GM19025 (cell line): ENCODE measurements around the gene SMG1.

Source experiments
- ATAC-seq: cut with Tn5 transposase; IDR thresholded peaks from one replicate; pipeline ENCODE4 v1.9.1; 2021; ENCODE audit warnings: mild to moderate bottlenecking, low read depth, moderate library complexity; ENCODE audit not compliant: unreplicated experiment

SMG1 gene

DNA sequence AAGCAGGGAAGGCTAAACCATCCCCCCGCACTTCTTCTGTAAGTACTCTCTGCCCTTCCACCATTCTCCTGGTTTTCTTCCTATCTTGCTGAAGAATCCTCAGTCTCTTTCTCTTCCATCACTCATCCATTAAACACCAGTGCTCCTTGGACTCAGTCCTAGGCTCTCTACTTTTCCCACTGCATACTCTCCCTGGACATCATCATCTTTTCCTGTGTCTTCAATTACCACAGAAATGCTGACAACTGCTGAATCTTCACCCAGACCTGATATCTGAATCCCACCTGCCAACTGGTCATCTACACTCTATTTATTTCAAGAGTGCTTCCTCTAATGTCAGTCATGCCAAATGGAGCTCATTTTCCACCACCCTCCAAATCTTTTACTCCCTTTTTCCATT lies 71.0 kb downstream of the SMG1 start:
- no peak for ATAC-seq

DNA sequence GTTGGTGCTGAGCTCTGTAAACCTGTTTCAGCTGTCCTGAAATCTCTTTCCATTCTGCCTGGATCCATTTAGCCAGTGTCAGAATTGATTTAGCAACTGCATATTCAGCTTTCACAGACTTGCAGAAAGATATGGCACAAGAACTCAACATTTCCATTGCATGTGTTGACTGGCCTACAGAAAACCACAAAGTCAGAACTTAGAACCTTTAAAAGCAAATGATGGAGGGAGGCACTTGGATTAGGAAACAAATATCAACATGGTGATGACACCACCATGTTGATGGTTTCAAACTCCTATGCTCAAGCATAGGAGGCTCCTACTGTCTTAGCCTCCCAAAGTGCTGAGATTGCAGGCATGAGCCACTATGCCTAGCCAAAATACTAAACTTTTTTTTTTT lies 72.5 kb downstream of the SMG1 start:
- no peak for ATAC-seq

DNA sequence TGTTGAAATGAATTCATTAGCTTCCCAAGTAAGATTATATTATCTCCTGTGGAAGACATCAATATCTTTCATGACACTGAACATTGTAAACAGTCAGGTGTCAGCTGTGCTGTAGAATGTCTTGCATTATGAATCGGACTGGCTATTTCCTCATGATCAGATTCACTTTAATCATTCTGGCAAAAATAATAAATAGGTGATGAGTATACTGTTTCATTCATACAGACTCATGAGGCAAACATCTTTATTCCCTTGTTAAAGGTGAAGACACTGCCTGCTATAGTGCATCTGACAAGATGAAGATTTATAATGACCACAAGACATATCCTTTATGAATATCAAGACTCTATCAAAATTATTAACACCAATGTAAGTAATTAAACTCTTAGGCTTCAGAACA lies 73.6 kb downstream of the SMG1 start:
- no peak for ATAC-seq

DNA sequence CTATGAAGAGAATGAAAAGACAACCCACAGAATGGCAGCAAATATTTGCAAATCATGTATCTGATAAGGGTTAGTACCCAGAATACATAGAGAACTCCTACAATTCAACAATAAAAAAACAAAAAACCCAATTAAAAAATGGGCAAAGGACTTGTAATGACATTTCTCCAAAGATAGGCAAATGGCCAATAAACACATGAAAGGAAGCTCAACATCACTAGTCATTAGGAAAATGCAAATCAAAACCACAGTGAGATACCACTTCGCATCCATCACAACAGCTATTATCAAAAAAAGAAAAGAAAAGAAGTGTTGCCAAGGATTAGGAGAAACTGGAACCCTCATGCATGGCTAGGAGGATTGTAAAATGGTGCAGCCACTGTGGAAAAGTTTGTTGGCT lies 79.8 kb downstream of the SMG1 start:
- no peak for ATAC-seq

DNA sequence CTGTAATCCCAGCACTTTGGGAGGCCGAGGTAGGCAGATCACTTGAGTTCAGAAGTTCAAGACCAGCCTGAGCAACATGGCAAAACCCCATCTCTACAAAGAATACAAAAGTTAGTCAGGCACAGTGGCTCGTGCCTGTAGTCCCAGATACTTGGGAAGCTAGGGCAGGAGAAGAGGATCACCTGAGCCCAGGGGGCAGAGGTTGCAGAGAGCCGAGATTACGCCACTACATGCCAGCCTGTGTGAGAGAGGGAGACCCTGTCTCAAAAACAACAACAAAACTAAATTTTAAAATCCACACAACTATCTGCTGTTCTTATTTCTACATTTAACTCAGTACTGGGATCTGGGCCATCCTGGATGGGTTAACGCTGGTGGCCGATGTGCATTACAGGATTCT lies 83.6 kb downstream of the SMG1 start:
- no peak for ATAC-seq

DNA sequence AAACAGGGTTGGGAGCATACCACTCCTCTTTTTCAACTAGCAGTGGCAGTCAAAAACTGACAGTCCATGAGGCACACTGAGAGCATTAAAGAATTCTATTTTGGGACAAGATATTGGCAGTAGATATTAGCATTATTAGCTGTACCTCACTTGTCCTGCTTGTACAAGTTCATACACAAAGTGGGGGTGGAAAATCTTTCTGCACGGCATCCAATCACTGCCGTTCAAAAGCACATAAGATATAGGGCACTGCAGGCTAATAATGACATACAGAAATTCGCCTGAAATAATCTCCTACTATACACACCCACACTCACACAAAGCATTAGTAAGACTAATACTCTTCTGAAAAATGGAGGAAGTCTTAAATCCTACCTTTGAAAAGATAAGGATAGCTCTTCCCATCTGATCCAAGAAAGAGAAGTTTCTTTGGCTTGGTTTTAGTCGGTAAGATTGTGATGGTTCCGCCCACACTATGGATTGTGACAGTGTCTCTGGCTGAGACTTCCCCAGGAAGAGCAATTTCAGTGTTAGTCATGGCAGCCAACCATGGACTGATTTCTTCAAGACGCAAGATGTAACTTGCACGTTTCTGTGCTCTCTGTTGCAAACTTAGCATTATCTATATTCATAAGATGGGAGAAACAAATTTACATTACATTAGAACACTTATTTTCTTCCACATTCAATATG lies 84.2 kb downstream of the SMG1 start:
- no peak for ATAC-seq

DNA sequence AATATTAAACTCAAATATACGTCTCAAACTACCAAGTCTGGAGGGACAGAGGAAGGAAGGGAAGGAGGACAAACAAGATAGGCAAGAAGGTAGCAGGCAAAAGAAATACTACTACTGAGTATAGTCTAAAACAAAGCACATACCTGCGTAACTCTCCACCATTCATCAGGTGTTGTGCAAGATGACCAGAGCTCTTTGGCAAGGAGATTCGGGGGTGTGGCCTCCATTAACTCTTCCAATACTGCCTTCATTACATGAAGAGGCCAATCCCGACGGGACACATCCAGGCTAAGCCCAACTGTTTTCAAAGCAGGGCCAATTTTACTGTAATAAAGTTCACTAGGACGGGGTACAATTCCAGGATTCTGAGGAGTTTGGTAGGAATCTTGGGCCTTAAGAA lies 86.7 kb downstream of the SMG1 start:
- ATAC-seq: no peak

DNA sequence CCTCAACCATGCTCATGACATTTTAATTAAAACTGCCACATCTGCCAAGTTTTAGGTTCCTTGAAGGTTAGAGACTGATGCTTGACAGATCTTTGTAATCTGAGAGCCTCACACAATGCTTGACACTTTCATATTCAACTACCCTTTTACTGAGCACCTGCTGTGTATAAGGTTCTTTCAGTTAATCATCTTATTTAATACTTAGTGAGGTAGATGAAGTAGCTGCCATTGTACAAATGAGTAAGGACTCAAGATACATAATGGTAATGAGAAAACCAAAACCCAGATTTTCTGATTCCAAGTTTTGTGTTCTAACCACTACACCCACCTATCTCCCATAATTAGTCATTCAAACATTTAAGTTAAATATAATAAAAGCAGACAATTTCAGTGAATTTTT lies 89.5 kb downstream of the SMG1 start:
- ATAC-seq: no peak

DNA sequence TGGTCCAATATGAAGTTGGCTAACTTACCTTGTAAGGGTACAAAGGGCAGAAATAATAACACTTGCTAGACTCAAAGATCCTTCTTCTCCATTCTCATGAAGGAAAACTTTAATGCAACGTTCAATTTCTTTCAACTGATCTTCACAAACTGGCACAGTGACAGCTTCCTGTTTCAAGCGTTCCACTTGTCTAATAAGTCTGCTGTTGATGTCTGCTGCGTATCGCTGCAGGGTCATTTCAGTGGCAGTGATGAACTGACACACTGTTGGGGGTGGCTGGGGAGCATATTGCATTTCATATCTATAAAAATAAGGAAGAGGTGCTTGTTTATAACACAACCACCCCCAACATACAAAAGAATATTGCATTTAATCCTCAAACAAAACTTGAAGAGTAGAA lies 91.3 kb downstream of the SMG1 start:
- ATAC-seq: no peak

DNA sequence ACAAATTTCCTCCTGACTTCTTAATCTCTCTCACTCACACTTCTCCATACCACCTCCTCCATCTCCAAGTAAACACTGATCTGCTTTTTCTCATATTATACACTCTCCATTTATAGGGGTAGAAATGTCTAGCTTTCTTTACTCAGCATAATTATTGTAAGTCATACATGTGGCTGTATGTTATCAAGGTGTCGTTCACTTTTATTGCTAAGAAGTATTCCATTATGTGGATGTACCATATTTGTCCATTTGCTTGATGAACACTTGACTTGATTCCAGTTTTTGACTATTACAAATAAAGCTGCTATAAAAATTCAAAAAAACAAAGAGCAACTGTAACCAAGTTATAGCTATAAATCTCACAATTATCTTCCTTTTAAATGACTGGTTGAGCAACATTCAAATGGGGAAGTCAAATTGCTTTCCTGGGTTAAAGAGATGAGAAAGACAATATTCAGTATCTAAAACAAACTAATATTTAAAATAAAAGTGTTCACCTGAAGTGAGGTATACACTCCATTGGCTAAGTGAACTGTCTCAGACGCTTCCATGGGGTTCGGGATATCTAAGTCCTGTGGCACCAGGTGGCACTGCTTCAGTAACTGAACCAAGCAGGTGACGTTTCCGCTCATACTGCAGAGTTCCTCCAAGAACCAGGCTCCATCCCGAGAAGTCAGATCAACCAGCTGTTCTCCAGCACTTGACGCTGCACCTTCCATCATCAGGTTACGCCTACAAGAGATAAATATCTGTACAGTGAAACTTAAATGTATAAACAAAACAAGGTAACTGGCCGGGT lies 92.3 kb downstream of the SMG1 start:
- ATAC-seq: no peak

DNA sequence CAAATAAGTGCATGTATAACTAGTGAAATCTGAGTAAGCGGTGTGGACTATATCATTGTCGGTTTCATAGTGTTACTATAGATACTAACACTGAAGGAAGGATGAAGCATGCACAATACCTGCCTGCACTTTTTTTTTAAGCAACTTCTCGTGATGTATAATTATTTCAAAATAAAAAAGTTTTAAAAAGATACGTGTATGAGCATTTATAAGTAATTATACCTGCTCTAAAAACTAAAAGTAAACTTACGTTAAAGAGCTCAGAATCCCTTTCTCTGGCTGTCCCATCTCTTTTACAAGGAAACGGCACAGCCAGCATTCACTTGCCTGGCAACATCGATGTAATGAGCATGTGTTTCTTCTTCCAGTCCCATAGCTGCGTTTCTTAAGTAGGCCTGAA lies 93.6 kb downstream of the SMG1 start:
- ATAC-seq: no peak

DNA sequence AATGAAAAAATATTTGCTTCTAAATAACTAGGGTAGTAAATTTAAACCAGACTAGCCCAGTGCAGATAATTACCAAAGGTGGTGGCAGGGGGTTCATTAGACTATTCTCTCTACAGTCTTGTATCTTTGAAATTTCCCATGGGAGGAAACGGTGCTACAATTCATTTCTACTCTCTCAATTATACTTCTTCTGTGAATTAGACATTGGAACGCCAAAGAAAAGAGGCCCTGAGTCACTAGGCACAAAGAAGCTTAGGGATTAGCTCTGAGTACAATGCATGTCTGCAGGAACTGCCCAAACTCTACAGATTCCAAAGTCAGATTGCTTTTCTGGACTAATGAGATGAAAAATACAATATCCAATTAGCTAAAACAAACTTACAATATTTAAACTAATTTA lies 94.2 kb downstream of the SMG1 start:
- ATAC-seq: no peak

DNA sequence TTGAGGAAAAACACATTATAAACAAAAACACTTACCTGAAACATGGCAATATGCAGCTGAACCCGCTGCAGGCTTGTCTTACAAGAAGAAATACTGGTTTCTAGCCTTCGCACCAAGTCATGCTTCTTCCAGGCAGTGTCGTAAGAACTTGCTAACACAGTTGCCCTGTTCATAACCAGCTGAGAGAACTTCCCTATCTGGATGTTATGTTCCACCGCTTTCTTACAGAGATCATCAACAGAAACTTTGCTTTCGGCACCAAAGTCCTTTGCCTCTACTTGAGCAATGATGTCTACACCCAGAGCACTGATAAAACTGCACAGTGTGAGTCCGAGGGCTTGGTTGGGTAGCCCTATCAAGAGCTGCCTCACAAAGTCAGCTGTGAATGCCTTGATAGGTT lies 97.0 kb downstream of the SMG1 start:
- no peak for ATAC-seq

DNA sequence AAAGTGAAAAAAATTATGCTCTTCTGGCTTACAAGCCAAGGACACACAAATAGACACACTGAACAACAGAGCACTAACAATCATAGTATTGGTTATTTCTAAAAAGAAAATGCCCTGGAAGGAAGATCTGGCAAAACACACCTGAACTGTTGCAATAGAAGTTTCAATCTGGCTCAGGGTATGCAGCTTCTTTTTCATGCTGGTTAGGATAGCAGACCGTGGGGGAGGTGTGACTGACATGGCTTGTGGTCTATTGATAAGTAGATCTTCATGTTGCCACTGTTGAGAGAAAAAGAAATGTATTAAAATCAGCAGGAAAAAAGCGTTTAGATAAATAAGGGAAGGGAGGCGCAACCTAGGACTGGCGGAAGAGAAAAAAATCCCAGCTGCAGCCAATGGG lies 98.3 kb downstream of the SMG1 start:
- no peak for ATAC-seq

DNA sequence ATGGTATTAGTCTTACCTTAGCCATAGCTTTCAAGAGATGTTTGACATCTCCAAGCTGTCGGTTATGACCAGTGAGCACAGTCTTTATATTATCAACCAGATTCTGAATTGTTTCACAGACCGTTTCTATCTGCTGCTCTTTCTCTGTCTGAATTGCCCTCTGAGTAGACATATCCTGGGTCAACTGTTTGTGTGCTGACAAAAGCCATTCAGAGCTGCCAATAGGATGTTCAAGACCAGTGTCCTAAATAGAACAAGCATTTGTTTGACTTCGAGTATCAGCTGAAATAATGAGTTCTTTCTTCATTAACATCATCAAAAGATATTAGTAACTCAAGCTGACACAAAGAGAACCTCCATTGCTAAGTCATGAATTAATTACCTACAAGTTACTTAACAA lies 109.9 kb downstream of the SMG1 start:
- ATAC-seq: no peak

DNA sequence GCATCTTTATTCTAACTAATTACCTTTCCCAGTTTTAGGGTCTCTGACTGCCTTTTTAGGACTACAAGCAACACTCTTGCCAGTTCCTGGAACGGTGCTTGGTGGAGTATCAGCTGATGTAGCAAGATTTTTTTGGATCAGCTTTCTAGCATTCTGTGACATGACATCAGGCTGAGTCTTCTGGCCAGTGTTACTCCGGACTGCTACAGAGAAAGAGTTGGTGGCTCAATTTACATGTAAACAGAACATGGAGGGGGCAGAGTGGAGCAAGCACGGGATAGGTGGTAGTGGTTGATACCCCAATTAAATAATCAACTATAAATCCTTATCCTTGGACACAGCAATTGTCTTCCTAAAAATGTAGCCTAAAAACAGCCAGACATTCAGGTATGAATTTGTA lies 114.3 kb downstream of the SMG1 start:
- no peak for ATAC-seq

DNA sequence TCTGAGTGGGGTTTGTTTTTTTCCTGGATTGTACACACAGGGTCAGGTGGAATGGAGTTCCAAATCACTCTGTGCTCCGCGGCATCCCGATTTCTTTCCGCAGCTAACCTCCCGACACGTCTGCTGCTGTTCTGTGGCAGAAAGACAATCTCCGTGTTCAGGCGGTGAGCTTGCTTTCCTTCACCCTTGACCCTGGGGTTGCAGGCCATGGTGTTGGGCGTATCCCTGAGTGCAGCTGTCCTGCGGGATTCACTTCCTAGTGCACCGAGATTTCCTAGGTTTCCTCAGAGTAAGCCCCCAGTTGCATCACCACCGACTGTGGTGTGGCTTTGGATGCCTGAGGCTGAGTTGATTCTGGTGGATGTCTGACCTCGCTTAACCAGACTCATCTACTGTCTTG lies 117.0 kb downstream of the SMG1 start:
- no peak for ATAC-seq

DNA sequence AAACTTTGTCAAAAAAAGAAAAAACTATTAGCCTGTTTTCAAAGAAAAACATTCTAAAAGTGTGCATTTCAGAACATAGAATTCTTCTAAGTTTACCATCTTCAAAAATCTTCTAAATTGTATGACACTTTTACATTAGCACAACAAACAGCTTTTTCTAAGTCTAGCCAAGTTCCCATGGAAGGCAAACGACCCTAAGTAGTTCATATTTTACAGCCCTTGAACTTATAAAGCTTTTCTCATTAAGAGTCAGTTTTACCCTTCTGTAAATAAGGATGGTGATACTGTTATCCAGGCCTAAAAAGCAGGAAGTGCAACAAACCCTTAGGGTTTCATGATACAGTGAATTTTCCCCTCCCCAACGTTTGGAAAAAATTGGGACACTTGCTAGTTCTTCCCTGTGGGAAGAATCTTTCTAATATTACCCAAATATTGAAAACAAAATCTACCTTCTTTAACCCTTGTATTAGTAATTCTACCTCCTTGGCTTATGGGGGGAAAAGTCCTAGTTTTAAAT lies 120.9 kb downstream of the SMG1 start:
- ATAC-seq: no peak

DNA sequence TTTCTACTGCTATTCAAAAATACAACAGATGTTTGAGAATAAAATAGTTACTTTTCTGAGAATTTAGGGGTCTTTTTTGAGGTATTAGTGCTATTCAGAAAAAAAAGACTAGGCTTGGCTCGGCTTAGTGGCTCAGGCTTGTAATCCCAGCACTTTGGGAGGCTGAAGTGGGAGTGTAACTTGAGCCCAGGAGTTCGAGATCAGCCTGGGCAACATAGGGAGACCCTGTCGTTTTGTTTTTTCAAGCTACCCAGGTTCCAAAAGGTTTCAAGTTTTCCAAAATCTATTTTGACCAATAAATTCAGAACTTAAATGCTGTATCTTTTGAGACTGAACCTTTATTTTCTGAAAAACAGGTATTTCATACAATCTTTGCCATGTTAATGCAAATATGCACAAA lies 121.7 kb downstream of the SMG1 start:
- no peak for ATAC-seq

DNA sequence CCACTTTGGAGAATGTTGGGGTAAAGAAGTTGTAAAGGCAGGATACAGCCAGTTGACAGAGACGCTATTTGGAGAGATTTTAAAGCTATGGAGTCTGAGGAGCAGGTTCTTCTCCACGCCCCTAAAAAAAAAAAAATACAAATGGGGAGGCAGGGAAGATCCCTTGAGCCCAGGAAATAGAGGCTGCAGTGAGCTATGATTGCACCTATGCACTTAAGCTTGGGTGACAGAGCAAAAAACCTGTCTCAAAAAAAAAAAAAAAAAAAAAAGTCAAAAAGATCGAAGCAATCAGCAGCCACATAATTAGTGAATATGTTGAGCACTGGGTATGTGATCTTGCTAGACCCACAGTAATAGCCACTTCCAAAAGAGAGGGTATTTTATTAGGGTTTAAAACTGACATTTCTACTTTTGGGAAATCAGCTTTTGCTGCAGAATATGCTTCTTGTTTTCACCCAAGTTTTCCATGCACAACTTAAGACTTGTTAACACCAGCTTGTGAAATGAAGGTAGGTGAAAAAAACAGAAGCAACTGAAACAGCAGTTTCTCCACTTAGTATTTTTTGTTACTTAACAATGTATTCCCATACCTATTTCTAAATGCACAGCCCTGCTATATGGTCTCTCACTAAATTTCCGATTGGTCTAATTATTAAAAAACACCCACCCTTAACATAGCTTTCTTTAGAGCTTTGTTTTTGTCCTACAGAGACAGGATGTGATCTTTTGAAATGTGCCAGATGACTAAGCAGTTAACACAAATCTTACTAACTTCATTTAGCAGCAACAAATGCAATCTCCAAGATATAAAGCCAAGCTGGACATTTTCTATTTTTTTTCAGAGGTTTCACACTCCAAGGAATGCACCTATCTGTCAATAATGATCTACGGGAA lies 122.4 kb downstream of the SMG1 start:
- no peak for ATAC-seq

DNA sequence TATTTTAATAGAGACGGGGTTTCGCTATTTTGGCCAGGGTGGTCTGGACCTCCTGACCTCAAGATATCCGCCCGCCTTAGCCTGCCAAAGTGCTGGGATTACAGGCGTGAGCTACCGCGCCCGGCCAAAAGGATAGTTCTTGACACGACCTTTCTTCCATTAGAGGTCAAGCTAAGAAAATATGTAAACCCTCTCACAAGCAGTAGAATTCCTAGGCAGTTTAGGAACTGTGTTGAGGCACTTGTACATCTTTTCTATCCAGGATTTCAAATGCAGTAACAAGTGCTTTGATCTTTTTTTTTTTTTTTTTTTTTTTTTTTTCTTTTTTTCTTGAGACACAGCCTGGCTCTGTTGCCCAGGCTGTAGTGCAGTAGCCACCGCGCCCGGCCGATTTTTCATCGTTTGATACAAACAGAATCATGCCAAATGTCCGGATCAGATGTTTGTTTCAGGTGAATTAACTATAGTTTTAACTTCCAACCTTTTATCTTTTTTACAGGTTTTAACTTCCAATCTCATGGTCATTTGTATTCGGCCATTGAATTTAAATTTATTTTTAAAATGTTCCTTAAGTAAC lies 123.4 kb downstream of the SMG1 start:
- no peak for ATAC-seq
